AG20443 (cell line): ENCODE results near the gene CTNNA2.
A peak's percentile ranks its signal among the peaks of the same experiment; 100 is the strongest.
"Not testable (repeated sequence)": the region's sequence is repeated elsewhere in the genome, so short reads cannot be mapped to it uniquely, and the experiment has no call there.

Experiments
- DNase-seq: peaks from one replicate; pipeline ENCODE4 v3.0.0; 2012; ENCODE audit warnings: low spot score, mixed read lengths

CTNNA2 gene

DNA sequence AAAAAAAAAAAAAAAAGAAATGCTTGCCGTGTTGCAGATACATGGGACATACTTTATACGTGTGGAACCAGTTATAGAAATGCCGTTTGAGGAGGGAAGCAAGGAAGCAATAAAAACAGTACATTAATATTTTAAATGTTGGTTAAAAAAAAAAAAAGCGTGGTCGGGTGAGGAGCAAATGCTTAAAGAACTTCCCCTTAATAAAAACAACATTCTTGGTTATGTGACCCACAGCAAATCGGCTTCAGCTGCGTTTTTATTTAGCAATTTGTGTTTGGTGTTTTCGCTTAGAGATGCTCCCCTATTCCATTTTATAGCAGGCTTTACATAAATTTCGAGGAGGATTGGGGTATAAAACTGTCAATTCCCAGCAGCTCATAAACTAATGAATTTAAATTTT is 568.1 kb downstream of the CTNNA2 start:
- no peak for DNase-seq

DNA sequence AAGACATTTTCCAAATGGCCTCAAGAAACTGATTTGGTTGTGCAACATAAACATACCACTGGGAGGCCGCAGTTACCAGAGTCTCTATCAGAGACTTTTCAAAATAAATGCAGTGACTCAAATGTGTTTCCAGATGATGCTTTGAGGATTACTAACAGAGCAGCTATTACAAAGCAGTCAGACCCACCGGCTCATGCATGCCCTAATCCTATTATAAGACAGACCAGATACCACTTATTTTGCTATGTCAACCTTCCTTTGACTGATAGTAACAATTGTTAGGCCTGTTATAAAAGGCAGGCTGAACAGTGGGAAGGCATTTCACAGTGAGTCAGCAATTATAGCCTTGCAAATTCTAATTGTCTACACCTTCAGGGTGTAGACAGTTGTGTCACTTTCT is 574.0 kb downstream of the CTNNA2 start:
- peak; percentile 27 for DNase-seq

DNA sequence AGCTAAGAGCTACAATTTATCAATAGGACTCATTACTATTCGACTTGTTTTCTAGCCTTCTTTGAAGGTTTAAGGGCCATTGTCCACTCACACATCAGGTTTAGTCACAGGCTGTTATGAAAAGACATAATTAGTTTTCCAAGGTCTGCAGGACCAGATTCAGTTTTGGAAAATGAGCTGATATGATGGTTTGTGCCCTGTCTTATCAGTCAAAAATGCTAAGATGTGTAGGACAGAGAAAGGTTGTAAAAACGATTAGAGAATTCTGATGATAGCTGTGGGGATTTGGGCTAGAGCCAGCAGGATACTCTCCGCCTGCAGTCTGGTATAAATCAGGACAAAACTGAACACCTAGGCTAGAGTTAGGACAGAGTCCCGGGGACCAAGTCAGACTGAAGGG is 578.4 kb downstream of the CTNNA2 start:
- DNase-seq: no peak

DNA sequence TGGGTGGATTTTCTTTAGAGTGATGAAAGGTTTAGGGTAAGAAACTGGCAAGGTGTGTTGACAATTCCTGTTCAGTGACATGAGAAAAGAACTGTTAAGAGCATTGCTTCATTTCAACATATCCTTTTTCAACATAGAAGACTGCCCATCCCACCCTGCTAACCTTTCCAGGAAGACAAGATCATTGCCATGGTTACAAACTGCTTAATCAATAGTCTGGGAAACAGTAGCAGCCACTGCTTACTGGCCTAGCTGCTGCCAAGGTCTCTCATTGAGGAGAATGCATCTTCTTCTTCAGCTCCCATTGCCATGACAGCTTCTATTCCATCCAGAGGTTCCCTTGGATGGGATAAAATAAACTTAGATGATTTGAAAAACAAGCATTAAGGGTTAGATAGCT is 579.6 kb downstream of the CTNNA2 start:
- no peak for DNase-seq

DNA sequence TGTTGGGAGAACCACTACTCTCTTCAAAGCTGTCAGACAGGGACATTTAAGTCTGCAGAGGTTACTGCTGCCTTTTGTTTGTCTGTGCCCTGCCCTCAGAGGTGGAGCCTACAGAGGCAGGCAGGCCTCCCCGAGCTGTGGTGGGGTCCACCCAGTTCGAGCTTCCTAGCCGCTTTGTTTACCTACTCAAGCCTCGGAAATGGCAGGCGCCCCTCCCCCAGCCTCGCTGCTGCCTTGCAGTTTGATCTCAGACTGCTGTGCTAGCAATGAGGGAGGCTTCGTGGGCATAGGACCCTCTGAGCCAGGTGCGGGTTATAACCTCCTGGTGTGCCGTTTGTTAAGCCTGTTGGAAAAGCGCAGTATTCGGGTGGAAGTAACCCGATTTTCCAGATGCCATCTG is 585.7 kb downstream of the CTNNA2 start:
- DNase-seq: not testable (repeated sequence)

DNA sequence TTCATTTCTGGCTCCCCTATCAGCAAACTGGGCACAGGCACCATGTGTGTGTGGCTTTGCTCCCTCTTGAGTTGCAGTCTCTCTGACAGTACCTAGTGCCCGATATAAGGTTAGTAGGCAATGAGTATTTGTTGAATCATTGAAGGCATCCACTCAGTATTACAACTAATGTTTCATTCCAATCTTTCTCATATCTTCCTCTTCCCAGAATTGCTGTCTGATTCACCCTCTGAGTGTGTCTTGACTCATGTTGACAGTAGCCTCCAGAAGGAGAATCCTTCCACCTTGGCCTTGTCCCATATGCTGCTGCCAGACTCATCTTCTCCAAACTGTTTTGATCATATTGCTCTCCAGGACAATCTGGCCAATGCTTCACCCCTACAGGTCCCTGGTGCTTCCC is 589.2 kb downstream of the CTNNA2 start:
- DNase-seq: peak; percentile 48

DNA sequence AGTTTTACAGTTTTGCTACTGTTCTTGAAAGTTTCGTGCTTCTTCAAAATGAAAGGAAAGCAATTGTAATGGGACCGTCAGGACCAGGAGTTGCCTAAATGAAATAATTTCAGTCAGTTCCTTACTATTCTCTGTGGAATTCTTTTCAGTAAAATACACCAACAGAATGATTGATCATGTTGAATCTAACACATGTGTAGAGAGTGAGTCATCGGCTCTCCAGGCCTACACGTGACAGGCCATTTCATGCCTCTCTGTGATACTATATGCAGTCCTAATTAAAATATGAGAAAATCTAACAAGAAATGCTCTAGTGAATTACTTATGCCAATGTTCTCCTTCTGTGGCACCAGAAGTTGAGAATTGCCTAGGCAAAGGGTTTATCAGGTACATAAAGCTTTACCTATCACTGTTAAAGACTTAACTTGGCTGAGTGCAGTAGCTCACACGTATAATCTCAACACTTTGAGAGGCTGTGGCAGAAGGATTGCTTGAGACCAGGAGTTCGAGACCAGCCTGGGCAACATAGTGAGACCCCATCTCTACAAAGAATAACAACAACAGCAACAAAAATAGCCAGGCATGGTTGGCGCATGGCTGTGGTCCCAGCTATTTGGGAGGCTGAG is 592.3 kb downstream of the CTNNA2 start:
- no peak for DNase-seq

DNA sequence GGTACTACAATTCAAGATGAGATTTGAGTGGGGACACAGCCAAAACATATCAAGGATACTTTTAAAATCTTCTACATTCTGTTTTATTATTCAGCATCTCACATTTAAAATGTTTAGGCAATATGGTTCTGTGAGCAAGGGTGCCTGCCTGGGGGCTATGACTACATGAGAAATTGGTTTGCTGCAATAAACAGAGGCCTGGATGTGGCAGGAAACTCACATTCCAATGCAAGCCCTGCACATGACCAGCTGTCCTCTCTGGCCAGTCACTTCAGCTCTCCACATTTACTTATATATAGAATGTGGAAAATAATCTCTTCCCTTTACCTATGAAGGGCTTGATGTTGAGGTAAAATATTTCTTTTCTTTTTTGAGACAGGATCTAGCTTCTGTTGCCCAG is 598.3 kb downstream of the CTNNA2 start:
- no peak for DNase-seq

DNA sequence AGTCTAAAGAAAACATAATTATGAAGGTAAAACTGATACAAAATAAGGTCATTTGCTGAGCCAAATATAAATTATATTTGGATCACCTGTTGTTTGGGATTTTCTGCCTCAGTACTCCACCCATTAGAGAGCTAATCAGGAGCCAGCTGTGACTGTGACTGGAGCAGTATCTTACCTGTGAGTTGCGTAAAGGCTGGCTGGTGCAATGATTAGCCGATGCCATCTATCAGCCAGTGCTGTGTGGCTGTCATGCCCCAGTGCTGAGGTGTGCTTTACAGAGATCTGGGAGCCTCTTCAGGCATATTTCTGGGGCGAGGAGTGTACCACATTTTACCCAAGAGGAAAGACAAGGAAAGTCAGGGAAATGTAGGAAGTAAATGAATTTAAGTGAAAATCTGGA is 599.9 kb downstream of the CTNNA2 start:
- DNase-seq: no peak

DNA sequence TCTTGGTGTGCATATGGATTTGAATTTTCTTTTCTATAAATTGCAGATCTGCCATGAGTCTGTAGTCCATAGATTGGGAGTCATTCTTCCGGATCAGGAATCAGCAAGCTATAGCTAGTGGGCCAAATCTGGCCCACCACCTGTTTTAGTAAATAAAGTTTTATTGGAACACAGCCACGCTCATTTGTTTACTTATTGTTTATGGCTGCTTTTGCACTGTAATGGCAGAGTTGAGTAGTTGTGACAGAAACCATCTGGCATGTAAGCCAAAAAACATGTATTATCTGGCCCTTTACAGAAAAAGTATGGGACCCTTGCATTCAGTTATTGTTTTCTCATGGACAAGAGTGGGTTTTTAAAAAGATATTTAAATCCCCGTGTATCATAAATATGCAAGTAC is 600.5 kb downstream of the CTNNA2 start:
- DNase-seq: no peak

DNA sequence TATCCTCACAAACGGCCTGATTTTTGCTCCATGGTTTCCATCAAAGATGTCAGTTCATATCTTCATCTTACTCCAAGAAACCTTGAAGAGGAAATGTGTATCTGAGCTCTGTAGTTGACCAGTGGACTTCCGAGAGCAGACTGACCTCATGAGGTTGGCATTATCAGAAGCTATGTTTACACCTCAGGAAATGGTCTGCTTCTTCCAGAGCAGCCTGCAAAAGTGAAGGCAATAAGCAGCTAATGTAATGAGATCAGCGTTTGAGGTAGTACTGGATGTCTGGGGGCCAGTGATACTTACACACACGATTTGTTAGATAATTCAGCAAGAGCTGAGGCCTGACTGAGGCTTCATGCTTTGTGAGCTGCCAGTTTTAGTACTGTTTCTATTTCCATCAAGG is 602.0 kb downstream of the CTNNA2 start:
- no peak for DNase-seq

DNA sequence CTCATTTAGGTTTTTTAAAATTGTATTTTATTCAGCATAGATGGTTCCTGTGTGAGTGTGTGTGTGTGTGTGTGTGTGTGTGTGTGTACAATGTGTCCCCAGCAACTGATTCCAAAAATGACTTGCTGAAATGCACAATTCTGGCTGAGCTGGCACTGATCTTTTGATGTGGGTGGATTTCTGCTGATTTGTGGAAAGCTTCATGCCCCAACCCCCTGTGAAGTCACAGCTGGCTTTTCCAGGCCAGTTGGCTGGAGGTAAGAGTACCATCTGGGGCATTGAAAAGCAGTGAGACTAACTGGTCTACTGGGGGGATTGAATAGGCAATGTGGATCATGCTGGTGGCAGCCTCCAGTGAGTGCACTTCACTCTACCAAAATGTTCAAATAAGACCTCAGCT is 604.5 kb downstream of the CTNNA2 start:
- DNase-seq: no peak

DNA sequence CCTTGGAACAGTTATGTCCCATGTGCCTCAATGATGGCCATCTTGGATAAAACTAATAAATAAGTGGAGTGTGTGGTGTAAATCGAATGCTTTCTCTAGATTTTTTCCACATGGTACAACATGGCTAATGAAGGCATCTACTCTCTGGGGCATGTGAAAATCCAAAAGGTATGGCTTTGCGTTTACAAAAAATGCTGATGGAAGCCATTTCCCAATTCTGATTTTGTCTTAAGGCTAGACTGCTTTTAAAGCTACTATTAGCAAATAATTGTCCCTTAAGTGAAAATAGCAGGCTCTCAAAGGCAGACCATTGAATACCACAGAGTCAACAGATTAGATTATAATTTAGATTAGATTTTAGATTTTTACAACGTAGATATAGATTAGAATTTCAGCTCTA is 608.0 kb downstream of the CTNNA2 start:
- DNase-seq: no peak

DNA sequence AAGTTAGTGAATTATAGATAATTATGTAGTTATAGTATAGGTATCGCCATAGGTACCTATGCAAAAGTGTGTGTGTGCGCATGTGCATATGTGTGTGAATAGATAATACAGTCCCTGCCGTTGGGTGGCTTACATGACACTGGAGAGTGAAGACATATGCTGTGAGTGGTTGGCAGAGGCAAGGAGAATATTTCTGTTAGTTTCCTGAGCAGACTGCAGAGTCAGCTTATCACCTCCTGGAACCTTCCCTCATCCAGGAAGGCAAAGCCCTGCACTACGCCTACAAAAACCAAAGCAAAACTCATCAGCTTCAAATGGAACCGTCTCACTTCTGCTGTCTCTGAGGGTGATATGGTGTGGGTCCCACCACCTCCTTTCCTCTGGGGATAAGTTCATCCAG is 609.8 kb downstream of the CTNNA2 start:
- DNase-seq: no peak

DNA sequence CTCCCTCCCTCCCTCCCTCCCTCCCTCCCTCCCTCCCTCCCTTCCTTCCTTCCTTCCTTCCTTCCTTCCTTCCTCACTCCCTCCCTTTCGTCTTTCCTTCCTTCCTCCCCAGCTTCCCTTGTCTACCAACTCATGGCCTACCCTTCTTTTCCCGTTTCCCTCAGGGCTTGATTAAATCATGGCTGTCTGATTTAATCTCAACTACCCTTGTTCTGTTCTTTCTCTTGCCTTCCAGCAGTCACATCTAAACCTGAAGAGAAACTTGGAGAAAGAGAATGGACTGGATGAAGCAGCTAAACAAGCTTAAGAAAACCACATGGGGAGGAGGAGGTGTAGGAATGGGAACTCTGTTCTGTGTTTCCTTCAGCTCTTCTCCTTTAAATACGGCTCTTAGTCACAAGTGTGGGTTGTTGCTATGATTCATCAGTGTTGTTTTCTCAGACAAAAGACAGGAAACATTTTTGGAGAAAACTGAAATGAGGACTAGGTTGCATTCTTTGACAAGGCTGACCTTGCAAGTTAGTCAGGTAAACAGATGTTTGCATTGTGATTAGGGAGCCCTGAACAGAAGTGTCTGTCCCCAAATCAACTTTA is 613.8 kb downstream of the CTNNA2 start:
- peak; percentile 19 for DNase-seq

DNA sequence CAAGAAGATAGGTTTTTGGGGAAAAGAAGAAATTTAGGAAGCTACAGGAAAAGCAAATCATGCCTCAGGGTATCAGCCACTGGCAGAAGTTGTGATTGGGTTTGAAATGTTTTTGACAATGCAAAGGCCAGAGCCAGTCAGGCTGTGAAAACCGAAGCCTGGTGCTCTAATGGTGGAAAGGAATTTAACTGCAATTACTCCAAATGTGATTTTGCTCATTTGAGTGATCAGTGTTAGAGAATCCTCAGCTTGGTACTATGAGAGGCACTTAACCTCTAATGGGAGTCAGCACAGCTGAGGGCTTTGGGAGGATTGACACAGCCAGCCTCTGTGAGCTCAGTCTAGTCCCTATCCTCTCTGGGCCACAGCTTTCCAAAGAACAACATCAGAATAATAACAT is 615.2 kb downstream of the CTNNA2 start:
- DNase-seq: no peak

DNA sequence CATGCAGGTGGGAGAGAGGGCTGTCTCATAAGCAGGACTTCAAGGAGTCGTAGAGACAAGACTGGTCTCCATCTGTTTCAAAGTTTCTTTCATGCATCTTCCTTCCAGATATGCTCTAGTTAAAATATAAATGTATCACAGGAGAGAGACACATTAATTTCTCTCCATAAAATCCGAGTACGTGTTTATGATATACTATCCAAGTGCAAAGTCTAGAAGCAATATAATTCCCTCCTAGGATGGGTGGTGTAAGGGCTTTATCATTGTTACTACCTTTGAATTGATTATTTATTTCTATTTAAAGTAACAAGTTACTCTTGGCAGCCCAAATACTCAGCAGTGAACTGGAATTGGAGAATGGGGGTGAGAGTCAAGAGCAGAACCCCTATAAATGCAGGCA is 619.4 kb downstream of the CTNNA2 start:
- DNase-seq: no peak

DNA sequence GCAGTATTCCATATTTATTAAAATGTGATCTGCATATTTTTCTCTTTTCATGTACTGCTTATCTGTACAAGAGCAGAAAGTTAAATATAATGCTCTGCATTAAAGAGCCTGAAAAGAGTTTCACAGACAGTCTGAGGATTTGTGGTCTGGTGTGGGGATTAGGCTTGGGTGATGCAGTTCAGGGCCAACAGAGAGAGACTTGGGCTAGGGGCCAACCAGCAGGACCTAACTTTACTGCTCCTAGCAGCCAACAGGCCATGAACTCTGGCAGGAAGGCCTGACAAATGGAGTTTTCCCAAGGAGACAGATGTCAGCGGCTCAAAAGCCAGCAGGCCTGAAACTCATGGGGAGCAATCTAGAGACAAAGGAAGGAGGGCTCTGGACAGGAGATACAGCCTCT is 622.1 kb downstream of the CTNNA2 start:
- no peak for DNase-seq

DNA sequence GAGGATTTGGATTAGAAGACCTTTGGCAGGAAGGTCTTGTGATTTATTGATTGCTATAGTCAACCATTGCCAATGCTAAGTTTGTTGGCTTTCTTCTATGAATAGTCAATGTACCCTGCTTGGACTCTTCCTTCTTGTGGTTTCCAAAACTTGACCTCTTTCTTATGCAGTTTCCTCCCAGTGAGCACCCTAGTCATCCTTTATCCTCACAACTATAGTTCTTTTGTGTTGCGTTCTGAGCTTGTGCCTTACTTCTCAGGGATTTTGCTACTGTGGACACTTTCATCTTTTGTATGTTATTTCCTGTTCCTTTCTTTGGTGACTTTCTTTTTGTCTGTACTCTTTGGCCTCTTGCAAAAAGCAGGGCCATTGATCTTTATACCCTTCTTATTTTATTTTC is 623.5 kb downstream of the CTNNA2 start:
- DNase-seq: no peak

DNA sequence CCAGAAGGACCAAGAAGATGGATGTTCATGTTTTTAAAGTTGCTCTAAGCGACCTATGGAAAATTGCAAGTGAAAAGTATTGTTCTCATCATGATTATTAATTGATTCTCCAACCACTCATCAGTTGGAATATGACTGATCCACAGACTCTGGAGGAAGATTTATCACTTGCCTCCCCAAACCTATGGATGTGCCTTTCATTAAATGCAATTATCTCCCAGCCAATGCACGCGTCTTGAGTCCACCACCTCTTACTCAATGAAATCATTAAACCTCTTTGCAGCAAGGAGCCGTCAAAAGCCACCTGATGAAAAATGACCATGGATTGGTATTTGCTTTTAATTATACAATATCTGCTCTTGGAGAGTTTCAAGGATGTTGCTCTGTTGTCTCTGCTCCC is 626.1 kb downstream of the CTNNA2 start:
- no peak for DNase-seq

DNA sequence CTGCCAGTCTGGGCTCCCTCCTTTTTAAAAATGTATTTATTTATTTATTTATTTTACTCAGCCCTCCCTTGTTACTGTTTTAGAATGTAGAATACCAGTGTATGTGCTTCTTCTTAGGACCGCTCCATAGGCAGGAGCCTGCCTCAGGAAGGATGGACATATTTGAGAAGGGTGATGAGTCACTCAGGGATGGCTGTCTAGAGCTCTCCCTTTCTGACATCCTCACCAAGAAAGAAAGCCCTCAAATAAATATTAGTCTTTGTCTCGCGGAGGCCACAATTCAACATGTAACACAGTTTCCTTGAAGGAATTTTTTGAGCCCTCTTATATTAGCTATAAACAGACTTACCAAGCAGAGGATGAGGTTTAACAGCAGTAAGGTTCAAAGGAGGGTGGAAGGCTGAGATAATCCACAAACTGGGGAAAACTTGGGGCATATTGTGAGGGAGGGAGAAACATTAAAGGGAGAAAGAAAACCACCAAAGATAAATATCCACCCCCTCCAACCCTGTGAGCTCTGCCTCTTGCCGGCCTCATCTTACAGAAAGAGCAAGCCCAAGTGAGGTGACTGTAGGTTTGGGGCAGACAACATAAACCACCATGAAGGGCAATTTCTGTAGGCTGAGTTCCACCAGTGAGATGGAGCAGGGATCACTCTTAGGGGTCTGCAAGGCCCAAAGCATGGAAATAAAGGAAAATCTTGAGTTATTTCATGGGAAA is 628.3 kb downstream of the CTNNA2 start:
- no peak for DNase-seq

DNA sequence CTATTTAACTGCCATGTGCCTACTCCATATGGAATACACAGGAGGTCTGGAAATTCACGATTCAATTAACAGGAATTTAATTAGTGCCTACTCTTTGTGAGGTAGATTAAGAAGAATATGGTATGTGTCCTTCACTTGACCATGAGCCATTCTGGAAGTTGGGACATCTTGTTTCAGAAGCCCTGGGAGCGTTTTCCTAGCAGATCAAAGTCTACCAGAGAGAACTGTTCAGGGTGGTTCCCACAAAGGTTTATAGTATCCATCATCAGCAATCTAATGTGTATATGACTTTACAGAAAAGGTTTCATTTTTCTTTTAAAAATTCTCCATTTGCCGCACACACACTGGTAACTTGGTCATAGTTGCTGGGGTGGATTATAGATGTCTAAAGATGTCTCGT is 632.6 kb downstream of the CTNNA2 start:
- no peak for DNase-seq

DNA sequence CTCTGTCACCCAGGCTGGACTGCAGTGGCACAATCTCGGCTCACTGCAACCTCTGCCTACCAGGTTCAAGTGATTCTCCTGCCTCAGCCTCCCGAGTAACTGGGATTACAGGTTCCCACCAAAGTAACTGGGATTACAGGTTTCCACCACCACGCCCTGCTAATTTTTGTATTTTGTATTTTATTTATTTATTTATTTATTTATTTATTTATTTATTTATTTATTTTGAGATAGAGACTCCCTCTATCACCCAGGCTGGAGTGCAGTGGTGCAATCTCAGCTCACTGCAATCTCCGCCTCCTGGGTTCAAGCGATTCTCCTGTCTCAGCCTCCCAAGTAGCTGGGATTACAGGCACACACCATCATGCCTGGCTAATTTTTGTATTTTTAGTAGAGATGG is 633.9 kb downstream of the CTNNA2 start:
- not testable (repeated sequence) for DNase-seq

DNA sequence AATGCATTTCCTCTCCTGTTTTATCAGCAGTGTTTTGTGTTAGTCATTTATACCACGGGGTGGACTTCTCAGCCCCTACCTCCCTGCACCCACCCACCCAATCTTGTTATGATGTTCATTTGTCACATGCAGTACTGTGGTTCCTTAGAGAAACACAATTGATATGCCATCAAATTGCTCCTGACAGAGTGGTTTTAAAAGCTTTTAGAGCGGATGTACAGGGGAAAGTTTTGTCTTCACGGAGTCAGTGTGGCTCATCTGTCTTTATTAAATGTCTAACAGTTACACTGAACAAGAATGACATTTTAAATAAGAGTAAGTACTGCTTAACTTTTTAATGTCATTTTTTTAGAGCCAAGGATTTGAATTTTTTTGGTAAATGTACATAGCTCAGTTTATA is 634.8 kb downstream of the CTNNA2 start:
- DNase-seq: no peak
